Renal cortical epithelial cell (primary cell): ENCODE measurements around the gene NEK1. TPM values are rescaled to one million over a fixed set of nuclear protein-coding genes. Genes with fewer than 3 reads are reported as not detected.
"Not testable (repeated sequence)": the region's sequence is repeated elsewhere in the genome, so short reads cannot be mapped to it uniquely, and the experiment has no call there.

ENCODE experiments used
- DNase-seq: peaks from one replicate; pipeline ENCODE4 v3.0.0-alpha.2; 2011; ENCODE audit warnings: low read depth
- total RNA-seq: library from RNA; depleted of rRNA; stranded (reverse); fragments of >200 nt; gene quantifications from 2 replicates; pipeline ENCODE4 v1.2.3, GENCODE V29; 2014

NEK1 gene
- total RNA-seq, 1 donor from 2014 or later: 20.2 TPM

DNA sequence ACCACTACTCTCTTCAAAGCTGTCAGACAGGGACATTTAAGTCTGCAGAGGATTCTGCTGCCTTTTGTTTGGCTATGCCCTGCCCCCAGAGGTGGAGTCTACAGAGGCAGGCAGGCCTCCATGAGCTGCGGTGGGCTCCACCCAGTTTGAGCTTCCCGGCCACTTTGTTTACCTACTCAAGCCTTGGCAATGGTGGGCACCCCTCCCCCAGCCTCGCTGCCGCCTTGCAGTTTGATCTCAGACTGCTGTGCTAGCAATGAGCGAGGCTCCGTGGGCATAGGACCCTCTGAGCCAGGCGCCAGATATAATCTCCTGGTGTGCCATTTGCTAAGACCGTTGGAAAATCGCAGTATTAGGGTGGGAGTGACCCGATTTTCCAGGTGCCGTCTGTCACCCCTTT is 112.5 kb downstream of the NEK1 start:
- not testable (repeated sequence) for DNase-seq

DNA sequence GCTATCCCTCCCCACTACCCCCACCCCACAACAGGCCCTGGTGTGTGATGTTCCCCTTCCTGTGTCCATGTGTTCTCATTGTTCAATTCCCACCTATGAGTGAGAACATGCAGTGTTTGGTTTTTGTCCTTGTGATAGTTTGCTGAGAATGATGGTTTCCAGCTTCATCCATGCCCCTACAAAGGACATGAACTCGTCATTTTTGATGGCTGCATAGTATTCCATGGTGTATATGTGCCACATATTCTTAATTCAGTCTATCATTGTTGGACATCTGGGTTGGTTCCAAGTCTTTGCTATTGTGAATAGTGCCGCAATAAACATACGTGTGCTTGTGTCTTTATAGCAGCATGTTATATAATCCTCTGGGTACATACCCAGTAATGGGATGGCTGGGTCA is 118.1 kb downstream of the NEK1 start:
- not testable (repeated sequence) for DNase-seq

- no peak for DNase-seq
Observed at GRCh38 chr4:169493164-169493524, 119.2 kb downstream of the NEK1 start.

DNA sequence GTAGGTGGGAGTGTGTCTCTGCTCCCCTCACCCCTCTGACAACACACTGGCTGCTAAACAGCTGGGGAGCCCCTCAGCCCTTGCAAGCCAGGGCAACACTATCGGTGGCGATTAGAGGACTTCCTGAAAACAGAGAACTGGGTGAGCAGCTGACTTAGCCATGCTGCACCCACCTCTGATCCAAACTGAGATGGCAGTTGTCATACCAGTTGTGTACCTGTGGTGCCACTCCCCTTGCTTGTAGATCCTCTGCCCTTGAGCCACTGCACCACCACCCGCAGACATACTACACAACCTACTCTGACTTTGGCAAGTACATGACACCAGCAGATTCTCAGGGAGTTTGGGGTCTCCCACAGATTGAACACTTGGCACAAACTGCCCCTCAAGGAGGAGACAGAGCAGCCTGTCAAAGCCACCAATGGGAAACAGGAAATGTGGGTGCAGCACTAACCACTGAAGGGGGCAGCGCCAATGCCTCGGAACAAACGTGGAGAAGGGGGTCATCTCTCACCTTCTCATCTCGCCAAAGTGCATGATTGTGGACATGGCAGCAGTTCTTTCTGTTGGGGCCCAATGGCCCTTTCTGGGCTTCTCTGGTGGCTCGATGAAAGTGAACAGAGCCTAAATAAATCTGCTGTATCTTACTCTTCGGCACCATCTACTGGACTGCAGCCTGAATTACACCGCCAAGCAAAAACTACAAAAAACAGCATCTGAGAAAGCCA is 119.8 kb downstream of the NEK1 start:
- peak; percentile 38 for DNase-seq

- DNase-seq: no peak
Observed at GRCh38 chr4:169491211-169491610, 121.2 kb downstream of the NEK1 start.

GRCh38 chr4:169489306-169489705 is 123.1 kb downstream of the NEK1 start:
- DNase-seq: no peak

GRCh38 chr4:169485791-169486742 is 126.3 kb downstream of the NEK1 start:
- peak; percentile 61 for DNase-seq

- peak; percentile 19 for DNase-seq
Observed at GRCh38 chr4:169485086-169485485, 127.3 kb downstream of the NEK1 start.

DNA sequence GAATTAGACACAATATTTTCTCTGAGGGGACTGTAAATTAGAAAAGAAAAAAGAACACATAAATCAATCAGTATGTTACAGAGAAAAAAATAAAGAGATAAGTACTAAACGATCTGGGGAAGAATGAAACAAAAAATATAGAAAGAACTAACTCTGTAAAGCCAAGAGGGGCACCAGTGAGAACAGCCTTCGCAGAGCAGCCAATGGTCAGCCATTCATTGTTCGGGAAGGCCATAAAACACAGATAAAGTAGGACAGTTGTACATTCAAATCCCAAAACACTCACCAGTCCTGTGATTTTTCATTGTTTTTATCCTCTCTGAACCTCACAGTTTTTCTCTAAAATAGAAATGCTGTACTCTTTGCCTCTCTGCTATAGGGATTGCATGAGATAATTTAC is 127.9 kb downstream of the NEK1 start:
- no peak for DNase-seq

GRCh38 chr4:169464080-169464479 is 148.3 kb downstream of the NEK1 start:
- DNase-seq: no peak

GRCh38 chr4:169460081-169460480 is 152.3 kb downstream of the NEK1 start:
- no peak for DNase-seq

DNA sequence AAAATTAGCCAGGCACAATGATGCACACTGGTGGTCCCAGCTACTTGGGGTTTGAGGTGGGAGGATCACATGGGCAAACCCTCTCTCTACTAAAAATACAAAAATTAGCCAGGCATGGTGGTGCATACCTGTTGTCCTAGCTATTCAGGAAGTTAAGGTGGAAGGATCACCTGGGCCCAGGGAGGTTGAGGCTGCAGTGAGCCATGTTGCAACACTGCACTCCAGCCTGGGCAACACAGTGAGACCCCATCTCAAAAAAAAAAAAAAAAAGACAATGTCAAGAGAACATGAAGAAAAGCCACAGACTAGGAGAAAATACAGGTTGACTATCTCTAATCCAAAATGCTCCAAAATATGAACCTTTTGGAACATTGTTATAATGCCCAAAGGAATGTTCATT is 153.8 kb downstream of the NEK1 start:
- no peak for DNase-seq

DNA sequence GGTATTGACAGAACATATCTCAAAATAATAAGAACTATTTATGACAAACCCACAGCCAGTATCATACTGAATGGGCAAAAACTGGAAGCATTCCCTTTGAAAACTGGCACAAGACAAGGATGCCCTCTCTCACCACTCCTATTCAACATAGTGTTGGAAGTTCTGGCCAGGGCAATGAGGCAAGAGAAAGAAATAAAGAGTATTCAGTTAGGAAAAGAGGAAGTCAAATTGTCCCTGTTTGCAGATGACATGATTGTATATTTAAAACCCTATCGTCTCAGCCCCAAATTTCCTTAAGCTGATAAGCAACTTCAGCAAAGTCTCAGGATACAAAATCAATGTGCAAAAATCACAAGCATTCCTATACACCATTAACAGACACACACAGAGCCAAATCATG is 159.7 kb downstream of the NEK1 start:
- DNase-seq: not testable (repeated sequence)

GRCh38 chr4:169448935-169449334 is 163.4 kb downstream of the NEK1 start:
- not testable (repeated sequence) for DNase-seq

DNA sequence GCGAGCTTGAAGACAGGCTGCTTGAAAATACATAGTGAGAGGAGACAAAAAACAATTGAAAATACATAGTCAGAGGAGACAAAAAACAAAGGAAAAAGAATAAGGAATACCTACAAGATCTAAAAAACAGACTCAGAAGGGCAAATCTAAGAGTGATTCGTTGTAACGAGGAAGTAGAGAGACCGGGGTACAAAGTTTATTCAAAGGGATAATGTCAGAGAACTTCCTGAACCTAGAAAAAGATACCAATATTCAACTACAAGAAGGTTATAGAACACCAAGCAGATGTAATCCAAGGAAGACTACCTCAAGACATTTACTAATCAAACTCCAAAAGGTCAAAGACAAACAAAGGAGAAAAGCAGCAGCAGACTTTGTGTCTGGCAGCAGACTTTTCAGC is 165.6 kb downstream of the NEK1 start:
- DNase-seq: no peak

- no peak for DNase-seq
Observed at GRCh38 chr4:169443748-169444147, 168.6 kb downstream of the NEK1 start.

- peak; percentile 74 for DNase-seq
Observed at GRCh38 chr4:169440446-169440845, 171.9 kb downstream of the NEK1 start.

DNA sequence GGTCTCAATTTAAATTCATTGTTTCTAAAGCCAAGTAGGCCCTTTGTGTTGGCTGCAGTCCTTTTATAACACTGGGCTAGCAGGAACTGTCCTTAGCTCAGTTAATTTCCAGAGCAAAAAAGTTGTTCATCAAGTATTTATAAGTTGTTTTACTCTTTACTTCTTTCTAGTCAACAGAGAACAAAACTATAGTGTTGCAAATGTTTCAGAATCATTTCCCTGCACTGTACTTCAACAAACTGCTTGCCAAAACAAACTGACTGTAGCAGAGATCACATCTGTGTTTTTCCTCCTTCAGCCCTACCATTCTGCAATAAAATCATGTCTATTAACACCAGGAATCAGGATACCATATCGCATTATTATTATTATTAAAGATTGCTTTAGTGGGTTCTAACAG is 173.1 kb downstream of the NEK1 start:
- DNase-seq: peak; percentile 28

DNA sequence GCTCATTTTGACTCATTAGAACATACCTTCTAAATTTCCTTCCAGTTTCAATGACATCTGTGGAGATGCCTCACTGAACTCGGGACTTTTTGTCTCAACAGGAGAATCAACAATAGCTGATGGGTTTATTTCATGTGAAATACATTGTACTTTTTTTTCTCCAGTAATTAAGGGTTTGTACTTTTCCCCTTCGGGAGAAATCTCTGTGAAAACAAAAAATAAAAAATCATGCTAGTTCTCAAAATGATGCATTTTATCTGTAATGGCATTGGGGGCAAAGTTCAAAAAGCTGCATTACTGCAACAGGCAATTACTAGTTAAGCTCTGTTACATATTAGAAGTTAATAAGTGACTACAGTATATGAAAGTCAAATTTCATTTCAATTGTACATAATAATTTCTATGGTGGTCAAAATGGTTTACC is 174.3 kb downstream of the NEK1 start:
- peak; percentile 56 for DNase-seq

DNA sequence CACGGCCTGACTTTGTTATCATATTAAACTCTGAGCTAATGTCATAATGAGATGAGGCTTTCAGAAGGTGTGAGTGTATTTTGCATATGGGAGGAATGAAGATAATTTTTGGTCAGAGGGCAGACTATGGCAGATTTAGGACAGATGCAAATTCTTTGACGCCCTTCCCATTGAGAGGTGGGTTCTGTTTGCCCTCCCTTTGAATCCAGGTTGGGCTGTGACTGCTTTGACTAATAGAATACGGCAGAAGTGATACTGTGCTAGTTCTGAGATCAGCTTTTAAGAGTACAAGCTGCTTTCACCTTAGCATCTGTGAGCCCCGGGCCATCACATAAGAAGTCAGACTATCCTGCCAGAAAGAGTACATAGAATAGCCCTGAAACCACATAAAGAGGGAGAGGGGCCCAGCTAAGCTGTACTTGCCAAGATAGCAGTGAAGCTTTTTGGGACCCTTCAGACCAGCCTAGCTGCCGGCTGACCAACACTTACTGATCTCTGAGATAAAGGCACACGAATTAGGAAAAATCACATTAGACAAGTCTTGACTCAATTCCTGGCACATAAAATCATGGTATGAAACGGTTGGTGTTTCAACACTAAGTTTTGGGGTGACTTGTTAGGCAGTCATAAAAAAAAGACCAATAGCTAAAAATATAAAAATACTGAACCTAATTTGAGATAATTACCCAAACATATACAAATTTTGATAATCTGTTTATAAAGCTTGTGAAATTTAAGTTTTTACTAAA is 174.9 kb downstream of the NEK1 start:
- no peak for DNase-seq

GRCh38 chr4:169436734-169437133 is 175.6 kb downstream of the NEK1 start:
- no peak for DNase-seq

- no peak for DNase-seq
Observed at GRCh38 chr4:169428376-169428775, 184.0 kb downstream of the NEK1 start.
